ENCODE data around the gene IL17RE. TPM values are rescaled to one million over a fixed set of nuclear protein-coding genes. Genes with fewer than 3 reads are reported as not detected.
"Not testable (repeated sequence)": the region's sequence is repeated elsewhere in the genome, so short reads cannot be mapped to it uniquely, and the experiment has no call there.

Gene IL17RE
- total RNA-seq, 1 donor from 2014 or later, result 2.8 TPM

DNA sequence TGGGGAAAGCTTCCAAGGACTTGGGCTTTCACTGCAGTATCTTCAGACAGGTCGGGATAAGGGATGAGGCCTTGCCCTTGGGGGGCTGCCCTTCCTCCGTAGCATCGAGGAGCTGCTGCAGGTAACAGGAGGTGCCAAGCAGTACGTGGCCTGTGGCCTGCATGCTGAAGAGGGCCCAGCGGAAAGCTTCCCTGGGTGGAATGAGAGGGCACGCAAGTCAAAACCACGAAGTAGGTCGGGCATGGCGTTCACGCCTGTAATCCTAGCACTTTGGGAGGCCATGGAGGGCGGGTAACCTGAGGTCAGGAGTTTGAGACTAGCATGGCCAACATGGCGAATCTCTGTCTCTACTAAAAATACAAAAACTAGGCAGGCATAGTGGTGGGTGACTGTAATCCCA is 35.5 kb upstream of the IL17RE start:
- Histone ChIP-seq H3K27me3 (ENCODE audit: control insufficient read depth, insufficient read depth, low read length) (no peaks in the 10 kb centered on the region), H3K4me3 (ENCODE audit: low read depth, low read length) (no peak overlapping the region), H3K36me3 (ENCODE audit: control insufficient read depth, insufficient read depth, low read length) (no peaks in the 10 kb centered on the region)
- TF ChIP-seq, protein P1, sequence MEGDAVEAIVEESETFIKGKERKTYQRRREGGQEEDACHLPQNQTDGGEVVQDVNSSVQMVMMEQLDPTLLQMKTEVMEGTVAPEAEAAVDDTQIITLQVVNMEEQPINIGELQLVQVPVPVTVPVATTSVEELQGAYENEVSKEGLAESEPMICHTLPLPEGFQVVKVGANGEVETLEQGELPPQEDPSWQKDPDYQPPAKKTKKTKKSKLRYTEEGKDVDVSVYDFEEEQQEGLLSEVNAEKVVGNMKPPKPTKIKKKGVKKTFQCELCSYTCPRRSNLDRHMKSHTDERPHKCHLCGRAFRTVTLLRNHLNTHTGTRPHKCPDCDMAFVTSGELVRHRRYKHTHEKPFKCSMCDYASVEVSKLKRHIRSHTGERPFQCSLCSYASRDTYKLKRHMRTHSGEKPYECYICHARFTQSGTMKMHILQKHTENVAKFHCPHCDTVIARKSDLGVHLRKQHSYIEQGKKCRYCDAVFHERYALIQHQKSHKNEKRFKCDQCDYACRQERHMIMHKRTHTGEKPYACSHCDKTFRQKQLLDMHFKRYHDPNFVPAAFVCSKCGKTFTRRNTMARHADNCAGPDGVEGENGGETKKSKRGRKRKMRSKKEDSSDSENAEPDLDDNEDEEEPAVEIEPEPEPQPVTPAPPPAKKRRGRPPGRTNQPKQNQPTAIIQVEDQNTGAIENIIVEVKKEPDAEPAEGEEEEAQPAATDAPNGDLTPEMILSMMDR (IDR thresholded peaks at IDR 0.05; ENCODE audit: insufficient read depth, low read length, poor library complexity, severe bottlenecking), result no peak
- DNase-seq (ENCODE audit: low read depth), result no peak

DNA sequence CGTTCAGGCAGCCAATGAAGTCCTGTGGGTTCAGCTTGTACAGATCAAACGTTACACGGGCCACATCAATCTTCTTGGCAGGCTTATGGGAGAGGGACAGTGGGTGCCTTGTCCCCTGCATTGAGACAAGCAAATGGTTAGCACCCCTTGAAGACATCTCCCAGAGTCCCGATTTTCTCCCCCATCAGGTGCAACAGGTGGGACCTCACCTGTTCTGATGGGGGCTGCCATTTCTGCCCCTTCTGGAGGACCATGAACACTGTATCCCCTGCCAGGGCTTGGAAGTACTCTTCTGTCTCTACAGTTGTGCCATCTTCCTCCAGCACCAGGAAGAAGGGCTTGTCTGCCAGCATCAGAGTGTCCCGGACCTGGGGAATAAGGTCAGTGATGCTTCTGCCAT is 32.7 kb upstream of the IL17RE start:
- H3K4me3 ChIP-seq (ENCODE audit: low read depth, low read length), result no peak overlapping the region
- TF ChIP-seq, protein P1 (IDR thresholded peaks at IDR 0.05; ENCODE audit: insufficient read depth, low read length, poor library complexity, severe bottlenecking), result no peak
- DNase-seq (ENCODE audit: low read depth), result no peak
- no peaks in the 10 kb centered on the region for H3K36me3 ChIP-seq (ENCODE audit: control insufficient read depth, insufficient read depth, low read length)
- H3K27me3 ChIP-seq (ENCODE audit: control insufficient read depth, insufficient read depth, low read length), result no peaks in the 10 kb centered on the region

DNA sequence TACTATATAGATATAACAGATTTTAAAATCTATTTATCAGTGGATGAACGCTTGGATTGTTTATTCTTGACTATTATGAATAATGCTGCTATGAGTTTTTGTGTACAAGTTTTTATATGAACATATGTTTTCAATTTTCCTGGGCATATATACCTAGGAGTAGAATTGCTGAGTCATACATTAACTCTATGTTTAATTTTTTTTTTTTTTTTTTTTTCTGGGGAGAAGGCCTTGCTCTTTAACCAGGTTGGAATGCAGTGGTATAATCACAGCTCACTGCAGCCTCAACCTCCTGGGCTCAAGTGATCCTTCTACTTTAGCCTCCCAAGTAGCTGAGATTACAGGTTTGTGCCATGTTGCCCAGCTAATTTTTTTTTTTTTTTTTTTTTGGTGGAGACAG is 31.7 kb upstream of the IL17RE start:
- Histone ChIP-seq H3K4me3 (ENCODE audit: low read depth, low read length) (no peak overlapping the region), H3K36me3 (ENCODE audit: control insufficient read depth, insufficient read depth, low read length) (no peaks in the 10 kb centered on the region), H3K27me3 (ENCODE audit: control insufficient read depth, insufficient read depth, low read length) (no peaks in the 10 kb centered on the region)
- TF ChIP-seq, protein P1 (IDR thresholded peaks at IDR 0.05; ENCODE audit: insufficient read depth, low read length, poor library complexity, severe bottlenecking), result no peak
- DNase-seq (ENCODE audit: low read depth), result no peak

DNA sequence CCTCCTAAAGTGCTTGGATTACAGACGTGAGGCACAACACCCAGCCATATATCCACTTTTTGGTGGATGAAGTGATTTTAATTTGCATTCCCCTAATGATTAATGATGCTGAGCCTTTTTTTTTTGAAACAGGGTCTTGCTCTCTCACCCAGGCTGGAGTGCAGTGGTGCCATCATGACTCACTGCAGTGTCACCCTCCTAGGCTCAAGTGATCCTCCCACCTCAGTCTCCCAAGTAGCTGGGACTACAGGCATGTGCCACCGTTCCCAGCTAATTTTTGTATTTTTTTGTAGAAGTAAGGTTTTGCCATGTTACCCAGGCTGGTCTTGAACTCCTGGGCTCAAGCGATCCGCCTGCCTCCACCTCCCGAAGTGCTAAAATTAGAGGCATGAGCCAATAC is 30.6 kb upstream of the IL17RE start:
- not testable (repeated sequence) for H3K36me3 ChIP-seq (ENCODE audit: control insufficient read depth, insufficient read depth, low read length); DNase-seq (ENCODE audit: low read depth)

DNA sequence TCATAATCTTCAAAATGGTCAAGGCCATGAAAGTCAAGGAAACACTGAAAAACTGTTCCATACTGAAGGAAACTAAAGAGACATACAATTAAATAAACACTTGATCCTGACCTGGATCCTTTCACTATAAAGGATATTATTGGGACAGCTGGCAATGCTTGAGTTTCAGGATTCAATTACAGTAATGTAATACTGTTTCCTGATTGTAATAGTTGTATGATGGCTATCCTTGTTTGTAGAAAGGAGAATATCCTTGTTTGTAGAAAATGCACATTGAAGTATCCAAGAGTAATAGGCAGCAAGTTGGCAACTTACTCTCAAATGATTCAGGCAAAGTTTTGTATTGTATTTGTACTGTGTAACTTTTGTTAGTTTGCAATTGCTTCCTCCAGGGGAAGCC is 27.2 kb upstream of the IL17RE start:
- H3K36me3 ChIP-seq (ENCODE audit: control insufficient read depth, insufficient read depth, low read length), result no peaks in the 10 kb centered on the region
- DNase-seq (ENCODE audit: low read depth), result no peak
- no peak overlapping the region for H3K4me3 ChIP-seq (ENCODE audit: low read depth, low read length)
- TF ChIP-seq, protein P1 (IDR thresholded peaks at IDR 0.05; ENCODE audit: insufficient read depth, low read length, poor library complexity, severe bottlenecking), result no peak
- no peaks in the 10 kb centered on the region for H3K27me3 ChIP-seq (ENCODE audit: control insufficient read depth, insufficient read depth, low read length)

More for the DNA sequence above, 30.6 kb upstream of the IL17RE start:
- not testable (repeated sequence) for H3K4me3 ChIP-seq (ENCODE audit: low read depth, low read length); H3K27me3 ChIP-seq (ENCODE audit: control insufficient read depth, insufficient read depth, low read length)

DNA sequence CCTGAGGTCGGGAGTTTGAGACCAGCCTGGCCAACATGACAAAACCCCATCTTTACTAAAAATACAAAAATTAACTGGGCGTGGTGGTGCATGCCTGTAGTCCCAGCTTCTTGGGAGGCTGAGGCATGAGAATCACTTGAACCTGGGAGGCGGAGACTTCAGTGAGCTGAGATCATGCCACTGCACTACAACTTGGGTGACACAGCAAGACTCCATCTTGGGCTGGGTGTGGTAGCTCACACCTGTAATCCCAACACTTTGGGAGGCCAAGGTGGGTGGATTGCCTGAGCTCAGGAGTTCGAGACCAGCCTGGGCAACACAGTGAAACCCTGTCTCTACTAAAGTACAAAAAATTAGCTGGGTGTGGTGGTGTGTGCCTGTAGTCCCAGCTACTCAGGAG is 26.4 kb upstream of the IL17RE start:
- DNase-seq (ENCODE audit: low read depth), result not testable (repeated sequence)

DNA sequence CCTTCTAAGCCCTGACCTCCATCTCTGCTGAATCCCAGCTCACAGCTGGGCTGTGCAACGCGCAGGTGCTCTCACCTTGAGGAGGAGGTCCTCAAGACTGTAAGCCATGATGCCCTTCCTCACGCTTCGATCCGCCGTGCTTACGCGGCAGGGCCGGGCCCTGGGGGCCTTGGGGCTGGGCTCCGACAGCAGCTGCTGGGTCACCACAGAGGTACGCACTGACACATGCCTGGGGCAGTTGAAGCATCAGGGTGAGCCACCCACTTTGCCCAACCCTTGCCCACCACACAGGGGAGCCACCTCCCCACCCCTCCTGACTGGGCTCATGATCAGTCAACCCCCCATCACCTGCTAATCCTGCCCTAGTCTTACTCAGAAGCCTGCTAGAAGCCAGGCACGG is 25.7 kb upstream of the IL17RE start:
- Histone ChIP-seq H3K27me3 (ENCODE audit: control insufficient read depth, insufficient read depth, low read length) (no peaks in the 10 kb centered on the region), H3K36me3 (ENCODE audit: control insufficient read depth, insufficient read depth, low read length) (no peaks in the 10 kb centered on the region), H3K4me3 (ENCODE audit: low read depth, low read length) (no peak overlapping the region)
- DNase-seq (ENCODE audit: low read depth), result no peak
- TF ChIP-seq, protein P1 (IDR thresholded peaks at IDR 0.05; ENCODE audit: insufficient read depth, low read length, poor library complexity, severe bottlenecking), result no peak

More for the DNA sequence above, 26.4 kb upstream of the IL17RE start:
- not testable (repeated sequence) for H3K27me3 ChIP-seq (ENCODE audit: control insufficient read depth, insufficient read depth, low read length); H3K4me3 ChIP-seq (ENCODE audit: low read depth, low read length); H3K36me3 ChIP-seq (ENCODE audit: control insufficient read depth, insufficient read depth, low read length)

Measured in kidney epithelial cell (primary cell).